Smooth muscle cell (in vitro differentiated cells): ENCODE data around the gene CYP46A1. TPM values are rescaled to one million over a fixed set of nuclear protein-coding genes. Genes with fewer than 3 reads are reported as not detected.

Experiments used
- DNase-seq: peaks from one replicate; lab custom pipeline; 2025; ENCODE audit not compliant: unreplicated experiment; lab: John Stamatoyannopoulos, UW
- H2AFZ ChIP-seq: fragments of 200-600 bp; sonication (generic); 2 replicates; pipeline ENCODE4 v1.6.0; 2016; ENCODE audit warnings: antibody characterized with exemption, low read depth, mild to moderate bottlenecking
- H3F3A ChIP-seq: fragments of 200-600 bp; sonication (generic); 2 replicates; pipeline ENCODE4 v1.6.0; 2017; ENCODE audit warnings: antibody characterized with exemption, low read depth
- H3K27ac ChIP-seq: fragments of 200-600 bp; sonication (generic); 2 replicates; pipeline ENCODE4 v1.5.1; 2016; ENCODE audit warnings: low read depth, mild to moderate bottlenecking
- H3K27me3 ChIP-seq: fragments of 200-600 bp; sonication (generic); 2 replicates; pipeline ENCODE4 v1.6.1; 2016; ENCODE audit warnings: low read depth, mild to moderate bottlenecking
- H3K36me3 ChIP-seq: fragments of 200-600 bp; sonication (generic); 2 replicates; pipeline ENCODE4 v1.5.1; 2016; ENCODE audit warnings: low read depth
- H3K4me1 ChIP-seq: fragments of 200-600 bp; sonication (generic); 2 replicates; pipeline ENCODE4 v1.5.1; 2016; ENCODE audit warnings: low read depth
- H3K4me2 ChIP-seq: fragments of 200-600 bp; sonication (generic); 2 replicates; pipeline ENCODE4 v1.6.0; 2016; ENCODE audit warnings: mild to moderate bottlenecking
- H3K4me3 ChIP-seq: fragments of 200-600 bp; sonication (generic); 2 replicates; pipeline ENCODE4 v1.5.1; 2016; ENCODE audit warnings: mild to moderate bottlenecking
- H3K79me2 ChIP-seq: fragments of 200-600 bp; sonication (generic); 2 replicates; pipeline ENCODE4 v1.6.0; 2016; ENCODE audit warnings: low read depth, mild to moderate bottlenecking
- H3K9ac ChIP-seq: fragments of 200-600 bp; sonication (generic); 2 replicates; pipeline ENCODE4 v1.6.0; 2016; ENCODE audit warnings: low read depth
- H3K9me3 ChIP-seq: fragments of 200-600 bp; sonication (generic); replicated peaks from 2 replicates; pipeline ENCODE4 v1.5.1; 2016; ENCODE audit warnings: low read depth
- H4K20me1 ChIP-seq: fragments of 200-600 bp; sonication (generic); 2 replicates; pipeline ENCODE4 v1.6.0; 2016; ENCODE audit warnings: low read depth
- CTCF ChIP-seq: fragments of 200-600 bp; sonication (generic); IDR thresholded peaks from 2 replicates; pipeline ENCODE4 v1.5.1; 2017; ENCODE audit warnings: borderline replicate concordance, mild to moderate bottlenecking, antibody characterized with exemption; ENCODE audit not compliant: insufficient read depth, poor library complexity, severe bottlenecking
- WGBS: methylation state at CpG from one replicate; pipeline ENCODE4 v1.1.7; 2016; ENCODE audit warnings: low lambda C conversion rate; 5-methylcytosine and 5-hydroxymethylcytosine counted together
- polyA plus RNA-seq: library from polyadenylated mRNA; unstranded; fragments of >200 nt; fragmentation: Nextera tagmentation; extraction: Ambion mirVana; gene quantifications from 2 replicates; pipeline ENCODE4 v1.2.1, GENCODE V29; 2016
- total RNA-seq: library from RNA; depleted of rRNA; stranded (reverse); fragments of >200 nt; gene quantifications from 2 replicates; pipeline ENCODE4 v1.2.3, GENCODE V29; 2014

The CYP46A1 gene
- total and polyA plus RNA-seq, 2 experiments from 2014 or later = 0.63 to 1.0 TPM

GRCh38 chr14:99772371-99773283, 88.5 kb downstream of the CYP46A1 start:
- Histone ChIP-seq H3K9ac (no peak overlapping the region), H4K20me1 (no peaks in the 10 kb centered on the region), H3F3A (no peaks in the 10 kb centered on the region), H3K36me3 (no peaks in the 10 kb centered on the region), H3K79me2 (no peaks in the 10 kb centered on the region), H3K9me3 (no peaks in the 10 kb centered on the region), H3K27ac (no peak overlapping the region), H2AFZ (no peak overlapping the region), H3K4me1 (peaks cover 14% of the 10 kb centered on the region), H3K27me3 (no peaks in the 10 kb centered on the region), H3K4me3 (no peak overlapping the region), H3K4me2 (no peak overlapping the region)
- TF ChIP-seq CTCF = no peak
- DNase-seq = no peak
- 68% methylated on average over 8 of the region's 8 CpGs for WGBS

GRCh38 chr14:99773521-99774497, 89.7 kb downstream of the CYP46A1 start:
- Histone ChIP-seq H4K20me1 (no peaks in the 10 kb centered on the region), H3F3A (no peaks in the 10 kb centered on the region), H2AFZ (no peak overlapping the region), H3K36me3 (no peaks in the 10 kb centered on the region), H3K27ac (no peak overlapping the region), H3K9me3 (no peaks in the 10 kb centered on the region), H3K4me3 (no peak overlapping the region), H3K4me2 (no peak overlapping the region), H3K9ac (no peak overlapping the region), H3K4me1 (peaks cover 14% of the 10 kb centered on the region), H3K79me2 (no peaks in the 10 kb centered on the region), H3K27me3 (no peaks in the 10 kb centered on the region)
- TF ChIP-seq CTCF = no peak
- WGBS = 55% methylated on average over 21 of the region's 26 CpGs
- DNase-seq = no peak

- Histone ChIP-seq H3K27me3 (no peaks in the 10 kb centered on the region), H3K4me2 (no peak overlapping the region), H2AFZ (no peak overlapping the region), H3K4me1 (peaks cover 14% of the 10 kb centered on the region), H3K4me3 (no peak overlapping the region), H3F3A (no peaks in the 10 kb centered on the region), H3K9me3 (no peaks in the 10 kb centered on the region), H3K36me3 (no peaks in the 10 kb centered on the region), H3K79me2 (no peaks in the 10 kb centered on the region), H4K20me1 (no peaks in the 10 kb centered on the region), H3K9ac (no peak overlapping the region), H3K27ac (no peak overlapping the region)
- 79% methylated on average over 6 of the region's 6 CpGs for WGBS
- no peak for DNase-seq
- no peak for TF ChIP-seq CTCF
These were observed 90.6 kb downstream of the CYP46A1 start for GRCh38 chr14:99774556-99775307.
